ENCODE measurements around the gene ACADL. TPM values are rescaled to one million over a fixed set of nuclear protein-coding genes. Genes with fewer than 3 reads are reported as not detected.

Gene ACADL
- total and polyA plus RNA-seq, 2 of the 13 experiments (the other 11 are each of a cell fraction or from before 2014, with no cell fraction given): not detected

DNA sequence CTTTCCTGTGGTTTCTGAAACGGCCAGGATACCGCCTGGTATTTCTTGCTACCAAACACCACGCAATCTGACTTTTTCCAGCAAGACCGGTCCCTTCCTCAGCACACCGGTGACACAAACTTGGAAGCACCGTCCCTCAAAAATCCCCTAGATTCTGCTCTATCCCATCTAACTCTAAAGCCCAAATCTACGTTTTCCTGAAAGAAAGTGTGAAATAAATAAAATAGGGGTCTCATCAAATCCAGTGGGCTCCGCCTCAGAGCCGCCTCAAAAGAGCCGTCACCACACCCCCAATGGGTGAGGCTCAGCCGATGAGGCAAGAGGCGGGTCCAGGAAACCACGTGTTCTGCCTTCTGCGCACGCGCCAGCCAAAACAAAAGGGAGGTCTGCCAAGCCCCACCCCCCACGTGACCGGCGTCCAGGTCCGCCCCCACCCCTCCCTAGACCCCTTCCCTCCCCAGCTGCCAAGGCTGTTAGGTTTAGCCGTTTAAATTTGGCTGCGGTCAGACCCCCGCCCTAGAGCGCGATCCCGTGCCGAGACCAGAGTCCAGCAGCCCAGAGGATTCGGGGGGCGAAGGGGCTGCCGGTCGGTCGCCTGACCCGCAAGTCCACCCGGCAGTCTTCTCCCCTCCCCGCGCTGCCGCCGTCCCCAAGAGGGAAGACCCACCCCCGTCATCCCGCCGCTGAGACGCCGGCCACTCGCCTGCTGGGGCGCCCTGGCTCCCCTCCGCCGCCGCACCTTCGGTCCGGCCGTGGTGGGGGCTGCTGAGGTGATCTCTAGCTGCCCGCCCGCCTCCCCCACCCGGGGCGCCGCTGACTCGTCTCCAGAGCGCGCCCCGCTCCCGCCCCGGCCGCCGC lies 54.6 kb downstream of the ACADL start (continued):
- TF ChIP-seq EHMT2 (IDR thresholded peaks at IDR 0.05; ENCODE audit: borderline replicate concordance, low read depth, low read length) (peak; percentile 14; the same call in 1 of the 2 replicates), NAIF1 (CRISPR knock-in tag; IDR thresholded peaks at IDR 0.05; ENCODE audit: borderline replicate concordance) (no peak), CEBPG (CRISPR knock-in tag; IDR thresholded peaks at IDR 0.05) (peak; percentile 88), ZNF24 (IDR thresholded peaks at IDR 0.05) (no peak), ZNF225 (CRISPR knock-in tag; IDR thresholded peaks at IDR 0.05) (no peak; the same call in 1 of the 2 replicates), U2AF2 (IDR thresholded peaks at IDR 0.05; ENCODE audit: low read depth, low read length) (0 out of 2 replicates have a peak, but pooled peaks have one; percentile 16), ZNF766 (CRISPR knock-in tag; IDR thresholded peaks at IDR 0.05; ENCODE audit: borderline replicate concordance) (0 out of 2 replicates have a peak, but pooled peaks have one; percentile 50), ZBTB46 (CRISPR knock-in tag; IDR thresholded peaks at IDR 0.05; ENCODE audit: borderline replicate concordance) (no peak), ZNF354B (CRISPR knock-in tag; IDR thresholded peaks at IDR 0.05) (no peak), ZNF614 (CRISPR knock-in tag; IDR thresholded peaks at IDR 0.05; ENCODE audit: borderline replicate concordance) (no peak), ZNF746 (CRISPR knock-in tag; IDR thresholded peaks at IDR 0.05) (0 out of 2 replicates have a peak, but pooled peaks have one; percentile 34), RARG (CRISPR knock-in tag; IDR thresholded peaks at IDR 0.05; ENCODE audit: low read depth) (0 out of 2 replicates have a peak, but pooled peaks have one; percentile 17), GATAD1 (CRISPR knock-in tag; IDR thresholded peaks at IDR 0.05) (peak; percentile 62), CEBPB (IDR thresholded peaks at IDR 0.05; ENCODE audit: borderline replicate concordance, low read depth, low read length) (peak; percentile 93), GTF3A (CRISPR knock-in tag; conservative IDR thresholded peaks at IDR 0.05) (no peak), ZNF263 (CRISPR knock-in tag; IDR thresholded peaks at IDR 0.05) (no peak; the same call in 1 of the 2 replicates), PHF8 (CRISPR knock-in tag; IDR thresholded peaks at IDR 0.05) (peak; percentile 66), ZNF367 (CRISPR knock-in tag; IDR thresholded peaks at IDR 0.05; ENCODE audit: borderline replicate concordance) (no peak), SMARCC2 (IDR thresholded peaks at IDR 0.05) (no peak), RFX5 (IDR thresholded peaks at IDR 0.05; ENCODE audit: low read depth, low read length) (no peak), KMT2B (CRISPR knock-in tag; IDR thresholded peaks at IDR 0.05) (peak; percentile 73), ZNF609 (CRISPR knock-in tag; IDR thresholded peaks at IDR 0.05; ENCODE audit: borderline replicate concordance) (peak; percentile 25; the same call in 1 of the 2 replicates)
- TF ChIP-seq, protein P1, sequence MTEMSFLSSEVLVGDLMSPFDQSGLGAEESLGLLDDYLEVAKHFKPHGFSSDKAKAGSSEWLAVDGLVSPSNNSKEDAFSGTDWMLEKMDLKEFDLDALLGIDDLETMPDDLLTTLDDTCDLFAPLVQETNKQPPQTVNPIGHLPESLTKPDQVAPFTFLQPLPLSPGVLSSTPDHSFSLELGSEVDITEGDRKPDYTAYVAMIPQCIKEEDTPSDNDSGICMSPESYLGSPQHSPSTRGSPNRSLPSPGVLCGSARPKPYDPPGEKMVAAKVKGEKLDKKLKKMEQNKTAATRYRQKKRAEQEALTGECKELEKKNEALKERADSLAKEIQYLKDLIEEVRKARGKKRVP (CRISPR knock-in tag; IDR thresholded peaks at IDR 0.05): peak in 1 of 2 experiments; percentile 72; a peak in 2 of 4 replicates

All from HepG2 (cell line).